ENCODE results near the gene SELL.

DNA sequence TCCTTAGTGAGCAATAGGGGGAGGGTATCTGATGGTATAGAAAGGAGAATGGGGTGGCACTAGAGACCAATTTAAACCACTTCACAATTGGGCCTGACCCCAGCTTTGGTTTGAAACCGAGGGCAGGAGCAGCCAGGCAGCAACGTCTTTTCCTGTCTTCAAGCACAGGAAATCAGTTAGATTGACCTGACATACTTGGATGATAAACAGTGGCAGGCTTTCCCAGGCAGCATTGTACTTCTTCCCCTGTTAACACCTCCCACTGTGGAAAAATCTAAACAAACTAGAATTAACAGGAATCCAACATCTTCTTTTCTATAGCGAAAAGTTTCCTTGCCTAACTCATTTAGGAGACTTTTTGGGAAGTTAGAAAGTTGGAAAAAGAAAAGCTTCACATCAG, 40.6 kb downstream of the SELL start:
- TF ChIP-seq CTCF (tag by site-specific recombination; IDR thresholded peaks at IDR 0.05) (no peak), PRDM6 (tag by site-specific recombination; IDR thresholded peaks at IDR 0.05) (no peak), ZBTB20 (tag by site-specific recombination; IDR thresholded peaks at IDR 0.05) (no peak), ZNF274 (IDR thresholded peaks at IDR 0.05; ENCODE audit: low read length) (no peak), ZNF274 (tag by site-specific recombination; IDR thresholded peaks at IDR 0.05; ENCODE audit: borderline replicate concordance) (no peak), ZFP3 (tag by site-specific recombination; IDR thresholded peaks at IDR 0.05; ENCODE audit: low read depth) (no peak), SP7 (tag by site-specific recombination; IDR thresholded peaks at IDR 0.05) (no peak), TRIM28 (IDR thresholded peaks at IDR 0.05; ENCODE audit: borderline replicate concordance, low read length) (no peak), SETDB1 (IDR thresholded peaks at IDR 0.05; ENCODE audit: insufficient read length, low read length) (no peak), ZSCAN30 (tag by site-specific recombination; IDR thresholded peaks at IDR 0.05) (no peak), SP2 (tag by site-specific recombination; IDR thresholded peaks at IDR 0.05) (no peak), ZNF146 (tag by site-specific recombination; IDR thresholded peaks at IDR 0.05) (no peak)
- TF ChIP-seq, protein P1, sequence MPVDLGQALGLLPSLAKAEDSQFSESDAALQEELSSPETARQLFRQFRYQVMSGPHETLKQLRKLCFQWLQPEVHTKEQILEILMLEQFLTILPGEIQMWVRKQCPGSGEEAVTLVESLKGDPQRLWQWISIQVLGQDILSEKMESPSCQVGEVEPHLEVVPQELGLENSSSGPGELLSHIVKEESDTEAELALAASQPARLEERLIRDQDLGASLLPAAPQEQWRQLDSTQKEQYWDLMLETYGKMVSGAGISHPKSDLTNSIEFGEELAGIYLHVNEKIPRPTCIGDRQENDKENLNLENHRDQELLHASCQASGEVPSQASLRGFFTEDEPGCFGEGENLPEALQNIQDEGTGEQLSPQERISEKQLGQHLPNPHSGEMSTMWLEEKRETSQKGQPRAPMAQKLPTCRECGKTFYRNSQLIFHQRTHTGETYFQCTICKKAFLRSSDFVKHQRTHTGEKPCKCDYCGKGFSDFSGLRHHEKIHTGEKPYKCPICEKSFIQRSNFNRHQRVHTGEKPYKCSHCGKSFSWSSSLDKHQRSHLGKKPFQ (tag by site-specific recombination; IDR thresholded peaks at IDR 0.05) = no peak
